NT2/D1 (cell line): Measurements from ENCODE around the gene MYPN.

Source experiments
- DNase-seq: peaks from one replicate; pipeline ENCODE4 v3.0.0-alpha.2; 2011; ENCODE audit warnings: low read depth, low spot score
- H3K27me3 ChIP-seq: 2 replicates; pipeline ENCODE4 v1.6.0; 2011; ENCODE audit warnings: mild to moderate bottlenecking; ENCODE audit not compliant: insufficient read length, insufficient read depth
- H3K36me3 ChIP-seq: 2 replicates; pipeline ENCODE4 v1.6.1; 2011; ENCODE audit warnings: mild to moderate bottlenecking, low read length, mixed read lengths; ENCODE audit not compliant: insufficient read depth, insufficient read length
- H3K4me1 ChIP-seq: 2 replicates; pipeline ENCODE4 v1.5.1; 2011; ENCODE audit not compliant: insufficient read depth, insufficient read length
- H3K4me3 ChIP-seq: 2 replicates; pipeline ENCODE4 v1.5.1; 2011; ENCODE audit warnings: low read depth; ENCODE audit not compliant: insufficient read length
- H3K9ac ChIP-seq: 2 replicates; pipeline ENCODE4 v1.6.0; 2011; ENCODE audit warnings: low read depth; ENCODE audit not compliant: insufficient read length
- H3K9me3 ChIP-seq: 2 replicates; pipeline ENCODE4 v1.5.1; 2011; ENCODE audit warnings: mild to moderate bottlenecking, low read length; ENCODE audit not compliant: insufficient read depth
- SUZ12 ChIP-seq: IDR thresholded peaks from 2 replicates; pipeline ENCODE4 v1.6.1; 2011; ENCODE audit not compliant: insufficient read length, insufficient read depth; ENCODE audit errors: extremely low read depth
- YY1 ChIP-seq: IDR thresholded peaks from 2 replicates; pipeline ENCODE4 v1.6.1; 2011; ENCODE audit not compliant: insufficient read length, insufficient read depth
- ZNF274 ChIP-seq: IDR thresholded peaks from 2 replicates; pipeline ENCODE4 v1.6.1; 2011; ENCODE audit warnings: mild to moderate bottlenecking, low read depth, low read length

The MYPN gene

DNA sequence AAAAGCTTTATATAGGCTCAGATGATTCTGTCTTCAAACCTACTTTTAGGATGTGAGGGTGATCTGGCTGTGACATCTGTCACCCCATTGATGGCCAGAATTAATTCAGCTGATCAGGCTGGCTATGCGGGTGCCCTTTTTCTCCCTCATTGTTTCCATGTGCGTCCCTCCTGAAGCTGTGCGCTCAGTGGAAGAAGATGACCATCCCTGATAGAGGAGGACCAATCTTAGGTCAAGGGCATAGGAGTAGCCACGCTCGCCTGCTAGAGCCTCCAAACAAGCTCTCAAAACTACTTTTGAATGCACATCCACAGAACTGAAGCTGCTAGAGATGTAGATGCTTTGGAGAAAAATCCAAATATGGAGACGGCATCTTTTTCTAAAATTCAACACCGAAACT, 48.7 kb downstream of the MYPN start:
- TF ChIP-seq YY1: no peak
- TF ChIP-seq SUZ12: no peak
- TF ChIP-seq ZNF274: no peak
- Histone ChIP-seq H3K27me3 (no peaks in the 10 kb centered on the region), H3K9ac (no peak overlapping the region), H3K9me3 (no peaks in the 10 kb centered on the region), H3K36me3 (no peaks in the 10 kb centered on the region), H3K4me3 (no peak overlapping the region), H3K4me1 (no peaks in the 10 kb centered on the region)
- no peak for DNase-seq

DNA sequence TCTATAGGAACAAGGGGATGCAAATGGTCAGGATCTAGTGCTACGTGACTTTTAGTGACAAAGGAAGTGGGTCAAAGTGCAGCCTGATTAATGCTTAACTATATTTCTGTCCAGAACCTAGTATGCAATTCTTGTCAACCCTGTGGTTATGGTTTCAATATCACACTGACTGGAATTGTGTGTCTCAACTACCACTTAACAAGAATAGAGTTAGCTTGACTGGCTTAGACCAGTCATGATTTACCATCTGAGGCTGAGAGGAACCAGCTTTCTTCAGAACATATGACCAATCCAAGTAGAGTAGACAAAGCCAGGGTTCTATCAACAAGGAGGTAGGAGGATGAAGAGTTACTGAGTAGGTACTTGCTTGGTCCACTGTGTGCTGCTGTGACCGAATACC, 54.4 kb downstream of the MYPN start:
- Histone ChIP-seq H3K9me3 (no peaks in the 10 kb centered on the region), H3K27me3 (no peaks in the 10 kb centered on the region), H3K36me3 (no peaks in the 10 kb centered on the region), H3K4me1 (no peaks in the 10 kb centered on the region), H3K9ac (no peak overlapping the region), H3K4me3 (no peak overlapping the region)
- DNase-seq: no peak
- TF ChIP-seq ZNF274 (no peak), SUZ12 (no peak), YY1 (no peak)

DNA sequence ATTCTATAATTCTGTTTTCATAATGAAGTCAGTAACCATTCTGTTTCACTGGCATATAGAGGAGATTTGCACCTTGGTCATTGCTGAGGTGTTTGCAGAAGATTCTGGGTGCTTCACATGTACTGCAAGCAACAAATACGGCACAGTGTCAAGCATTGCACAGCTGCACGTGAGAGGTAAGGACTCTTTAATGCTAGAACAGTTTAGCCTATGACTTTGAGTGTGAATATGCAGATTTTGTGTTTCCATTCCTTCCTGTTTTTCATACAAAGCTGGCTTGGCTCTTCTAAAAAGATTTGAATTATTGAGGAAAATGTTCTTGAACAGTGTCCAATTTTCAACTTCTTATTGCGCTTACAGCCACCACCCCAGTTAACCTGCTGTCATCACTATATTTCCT, 56.4 kb downstream of the MYPN start:
- Histone ChIP-seq H3K9me3 (no peaks in the 10 kb centered on the region), H3K9ac (no peak overlapping the region), H3K27me3 (no peaks in the 10 kb centered on the region), H3K4me3 (no peak overlapping the region), H3K4me1 (no peaks in the 10 kb centered on the region), H3K36me3 (no peaks in the 10 kb centered on the region)
- DNase-seq: no peak
- TF ChIP-seq SUZ12: no peak
- no peak for TF ChIP-seq YY1
- TF ChIP-seq ZNF274: no peak

- Histone ChIP-seq H3K9me3 (no peaks in the 10 kb centered on the region), H3K36me3 (no peaks in the 10 kb centered on the region), H3K9ac (no peak overlapping the region), H3K4me3 (no peak overlapping the region), H3K27me3 (no peaks in the 10 kb centered on the region), H3K4me1 (no peaks in the 10 kb centered on the region)
- no peak for DNase-seq
- TF ChIP-seq SUZ12: no peak
- no peak for TF ChIP-seq YY1
- no peak for TF ChIP-seq ZNF274
These were observed 57.7 kb downstream of the MYPN start for GRCh38 chr10:68166871-68167585.

DNA sequence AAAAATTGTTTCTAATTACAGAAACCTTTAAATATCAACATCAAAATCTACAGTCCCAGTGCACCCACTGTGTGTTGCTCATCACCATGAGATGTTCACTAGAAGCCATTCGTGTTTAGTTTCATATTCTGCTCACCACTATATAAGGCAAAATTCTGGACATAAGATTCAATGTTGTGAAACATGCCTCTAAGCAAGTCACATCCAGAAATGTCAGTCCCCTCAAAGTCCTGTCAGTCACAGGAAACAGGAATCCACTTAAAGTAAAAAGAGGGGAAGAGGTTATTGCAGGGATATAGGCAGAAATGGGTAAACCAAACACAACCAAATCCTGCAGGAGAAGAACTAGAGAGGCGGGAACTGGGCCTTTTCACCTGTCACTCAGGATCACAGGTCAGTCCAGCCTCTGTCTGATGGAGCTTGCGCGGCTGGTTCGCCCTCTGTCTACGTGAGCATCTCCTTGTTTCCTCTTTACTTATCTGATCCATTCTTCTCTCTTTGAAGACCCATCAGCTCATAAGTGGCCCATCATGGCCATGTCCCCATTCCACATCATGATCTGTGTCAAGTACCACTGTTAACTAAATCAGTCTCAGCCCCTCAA, 58.4 kb downstream of the MYPN start:
- no peaks in the 10 kb centered on the region for H3K36me3 ChIP-seq

GRCh38 chr10:68171539-68172080, 62.3 kb downstream of the MYPN start:
- Histone ChIP-seq H3K9me3 (no peaks in the 10 kb centered on the region), H3K4me1 (no peaks in the 10 kb centered on the region), H3K9ac (no peak overlapping the region), H3K4me3 (no peak overlapping the region), H3K36me3 (no peaks in the 10 kb centered on the region), H3K27me3 (no peaks in the 10 kb centered on the region)
- TF ChIP-seq SUZ12 (no peak), ZNF274 (no peak), YY1 (no peak)
- no peak for DNase-seq

More for the DNA sequence above, 58.4 kb downstream of the MYPN start:
- Histone ChIP-seq H3K9me3 (no peaks in the 10 kb centered on the region), H3K4me1 (no peaks in the 10 kb centered on the region), H3K4me3 (no peak overlapping the region), H3K27me3 (no peaks in the 10 kb centered on the region), H3K9ac (no peak overlapping the region)
- TF ChIP-seq YY1 (no peak), ZNF274 (no peak), SUZ12 (no peak)
- DNase-seq: no peak

GRCh38 chr10:68172324-68172723, 63.0 kb downstream of the MYPN start:
- H3K27me3 ChIP-seq: no peaks in the 10 kb centered on the region

More at GRCh38 chr10:68172324-68172723, 63.0 kb downstream of the MYPN start:
- DNase-seq: no peak
- no peak overlapping the region for H3K4me3 ChIP-seq
- no peak for TF ChIP-seq ZNF274
- TF ChIP-seq SUZ12: no peak
- no peak for TF ChIP-seq YY1
- no peak overlapping the region for H3K9ac ChIP-seq
- H3K4me1 ChIP-seq: no peaks in the 10 kb centered on the region
- H3K36me3 ChIP-seq: no peaks in the 10 kb centered on the region
- H3K9me3 ChIP-seq: no peaks in the 10 kb centered on the region
